GM21447 (cell line): ENCODE data around the gene HSPBP1.
A peak's percentile ranks its signal among the peaks of the same experiment; 100 is the strongest.

Experiments used
- ATAC-seq: cut with Tn5 transposase; IDR thresholded peaks from one replicate; pipeline ENCODE4 v1.9.1; 2021; ENCODE audit not compliant: unreplicated experiment

HSPBP1 gene

DNA sequence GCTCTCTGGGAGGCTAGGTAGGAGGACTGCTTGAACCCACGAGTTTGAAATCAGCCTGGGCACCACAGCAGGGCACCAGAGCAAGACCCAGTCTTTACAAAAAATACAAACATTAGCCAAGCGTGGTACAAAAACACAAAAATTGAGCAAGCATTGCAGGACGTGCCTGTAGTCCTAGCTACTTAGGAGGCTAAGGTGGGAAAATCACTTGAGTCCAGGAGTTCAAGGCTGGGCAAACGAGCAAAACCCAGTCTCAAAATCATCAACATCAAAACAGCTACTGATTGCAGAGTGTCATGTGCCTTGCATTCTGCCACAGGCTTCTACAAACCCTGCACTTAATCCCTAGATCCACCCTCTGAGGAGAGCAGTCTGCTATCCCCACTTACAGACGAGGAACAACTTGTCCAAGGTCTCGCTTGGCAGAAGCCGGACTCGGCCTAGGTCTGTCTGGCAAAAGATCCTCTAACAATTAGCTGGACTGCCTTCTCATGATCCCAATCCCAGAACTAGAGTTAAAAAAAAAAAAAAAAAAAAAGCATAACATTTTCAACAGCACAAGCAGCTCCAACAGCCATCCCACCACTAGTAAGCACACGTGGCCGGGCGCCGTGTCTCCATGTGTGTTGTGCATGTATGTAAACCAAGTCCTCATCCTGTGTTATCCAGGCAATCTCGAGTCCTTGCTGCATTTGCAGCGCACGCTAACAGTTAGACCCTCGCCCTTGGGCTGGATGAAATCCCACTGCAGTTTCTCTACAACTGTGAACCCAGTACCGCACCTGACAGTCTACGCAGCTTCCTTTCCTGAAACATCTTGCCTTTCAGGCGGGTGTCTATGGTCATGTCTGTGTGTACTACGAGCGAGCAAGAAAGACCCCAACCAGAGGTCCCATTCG, 23.1 kb downstream of the HSPBP1 start:
- no peak for ATAC-seq

GRCh38 chr19:55255618-55256423, 24.1 kb downstream of the HSPBP1 start:
- ATAC-seq: no peak

GRCh38 chr19:55254625-55254977, 25.3 kb downstream of the HSPBP1 start:
- ATAC-seq: no peak

DNA sequence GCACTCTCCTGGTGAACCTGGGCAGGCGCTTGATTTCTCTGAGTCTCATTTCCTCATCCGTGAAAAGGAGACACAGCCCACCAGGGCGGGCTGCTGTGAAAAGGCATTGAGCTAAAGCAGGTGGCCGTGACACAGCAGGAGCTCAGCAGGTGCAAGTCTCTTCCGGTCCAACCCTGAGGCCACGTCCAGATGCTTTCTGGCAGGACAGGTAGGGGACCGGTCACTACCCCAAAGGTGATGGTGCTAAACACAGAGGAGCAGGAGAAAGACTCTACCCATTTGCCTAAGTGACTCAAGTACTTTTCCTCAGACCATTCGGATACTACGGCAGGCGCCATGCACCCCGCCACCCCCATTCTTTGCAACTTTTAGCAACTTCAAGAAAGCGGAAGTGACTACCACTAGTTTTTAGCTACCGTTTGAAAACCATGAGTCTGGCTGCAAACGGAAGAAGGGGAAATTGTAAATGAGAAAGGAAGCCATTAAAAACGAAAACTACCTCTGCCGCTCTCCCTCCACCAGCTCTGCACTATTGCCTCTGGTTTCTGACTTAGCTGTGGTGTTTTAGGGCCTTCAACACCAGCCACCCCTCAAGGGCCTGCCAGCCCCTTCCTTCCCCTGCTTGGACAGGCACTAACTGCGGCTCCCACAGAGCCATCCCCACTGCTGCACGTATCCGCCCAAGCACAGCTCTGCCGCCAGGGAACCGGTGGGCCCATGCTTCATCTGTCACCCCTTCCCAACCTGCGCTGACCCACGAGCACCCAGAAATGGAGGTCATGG, 25.9 kb downstream of the HSPBP1 start:
- ATAC-seq: peak; percentile 37

- no peak for ATAC-seq
These were observed 26.9 kb downstream of the HSPBP1 start for GRCh38 chr19:55252760-55253663.

DNA sequence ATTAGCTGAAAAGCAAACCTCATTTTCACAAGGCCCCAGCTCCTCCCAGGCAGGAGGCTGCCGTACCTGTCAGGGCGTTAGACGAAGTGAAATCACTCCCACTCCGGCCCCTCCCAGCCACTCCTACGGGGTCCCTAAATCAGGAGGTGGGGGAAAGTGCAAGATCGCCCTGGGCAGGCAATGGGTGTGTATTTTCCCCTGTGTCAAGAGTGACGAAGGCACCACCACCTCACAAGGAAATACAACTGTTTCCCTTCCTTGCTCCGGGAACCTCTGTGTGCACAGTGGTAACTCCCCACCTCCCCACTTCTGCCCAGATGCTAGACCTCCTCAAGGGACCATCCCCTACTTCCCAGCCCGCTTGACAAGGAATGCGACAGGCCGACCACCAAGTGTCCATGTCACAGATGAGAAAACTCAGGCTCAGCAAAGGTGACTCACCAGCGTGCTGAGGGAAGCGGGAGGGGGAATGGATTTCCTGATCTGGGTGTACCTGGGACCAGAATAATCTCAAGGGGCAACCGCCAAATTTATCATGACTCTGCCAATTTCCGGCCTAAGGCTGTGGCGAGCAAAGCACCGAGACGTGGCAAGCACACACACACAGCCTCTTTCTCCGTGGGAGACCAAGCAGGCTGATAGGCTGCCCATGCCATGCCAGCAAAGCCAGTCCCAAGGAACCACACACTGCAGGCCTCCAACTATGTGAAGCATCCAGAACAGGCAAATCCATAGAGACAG, 28.4 kb downstream of the HSPBP1 start:
- no peak for ATAC-seq

DNA sequence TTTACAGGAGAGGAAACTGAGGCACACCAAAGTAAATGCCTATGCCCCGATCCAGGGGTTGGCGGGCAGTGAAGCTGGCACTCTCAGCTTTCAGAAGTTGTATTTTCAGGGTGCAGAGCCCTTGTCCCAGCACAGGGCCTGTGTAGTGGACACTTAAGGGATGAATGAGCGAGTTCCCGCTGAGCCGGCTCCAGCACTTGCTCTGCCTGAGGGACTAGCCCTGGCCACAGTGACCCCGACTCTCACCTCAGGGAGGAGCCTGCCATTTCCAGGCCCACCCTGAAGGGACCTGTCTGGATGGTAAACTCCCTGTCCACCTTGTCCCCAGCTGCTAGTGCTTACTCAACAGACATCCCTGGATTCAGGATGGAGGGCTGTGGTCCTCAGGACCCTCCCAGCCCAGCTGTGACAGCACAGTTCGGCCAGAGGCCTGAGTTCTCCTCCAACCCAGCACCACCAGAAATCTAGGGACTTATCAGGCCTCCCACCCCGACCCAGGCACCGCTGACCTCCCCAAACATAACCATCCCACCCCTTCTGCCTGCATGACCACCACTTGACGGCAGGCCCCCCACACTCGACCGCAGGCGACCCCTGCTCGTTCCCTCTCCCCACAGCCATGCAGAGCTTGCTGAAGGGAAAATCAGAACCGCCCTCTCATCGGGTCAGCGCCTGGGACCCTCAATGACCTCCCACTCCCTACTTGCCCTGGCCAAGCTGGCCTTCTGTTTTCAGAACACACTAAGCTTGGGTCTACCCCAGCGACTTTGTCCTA, 29.5 kb downstream of the HSPBP1 start:
- no peak for ATAC-seq

DNA sequence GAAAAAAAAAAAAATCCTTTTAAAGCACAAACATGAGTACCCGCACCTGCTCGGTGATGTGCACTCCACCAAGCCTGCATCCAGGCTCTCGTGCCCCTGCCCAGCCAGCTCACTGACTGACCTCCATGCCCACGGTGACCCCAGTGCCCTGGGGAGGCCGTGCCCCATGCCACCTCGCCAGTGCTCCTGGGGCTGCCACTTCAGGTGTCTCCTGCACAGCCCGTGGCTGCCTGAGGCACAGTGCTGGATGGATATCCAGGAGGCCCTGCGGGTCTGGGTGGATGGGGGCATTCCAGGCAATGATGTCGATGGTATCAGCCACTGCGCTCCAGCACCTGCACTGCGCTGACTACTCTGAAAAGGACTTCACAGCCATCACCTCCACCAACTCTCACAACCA, 30.1 kb downstream of the HSPBP1 start:
- ATAC-seq: no peak

DNA sequence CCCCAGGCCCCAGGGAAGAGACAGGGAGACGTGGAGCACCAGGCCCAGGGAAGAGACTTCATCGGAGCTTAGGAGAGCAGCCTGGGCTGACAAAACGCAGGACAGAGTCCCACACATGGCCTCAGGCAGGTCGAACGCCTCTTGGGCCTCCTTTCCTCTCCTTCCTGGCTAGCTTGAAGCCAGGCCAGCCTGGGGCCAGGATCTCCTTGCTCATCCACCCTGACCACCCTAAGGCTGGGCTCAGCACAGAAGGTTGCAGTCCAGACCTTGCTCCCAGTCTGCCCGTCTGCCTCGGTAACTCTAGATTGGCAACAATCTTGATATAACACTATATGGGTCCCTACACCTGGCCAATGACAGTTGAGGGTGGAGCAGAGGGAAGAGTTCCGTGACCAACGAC, 31.2 kb downstream of the HSPBP1 start:
- ATAC-seq: no peak

GRCh38 chr19:55248166-55248675, 31.7 kb downstream of the HSPBP1 start:
- no peak for ATAC-seq

- no peak for ATAC-seq
These were observed 32.2 kb downstream of the HSPBP1 start for GRCh38 chr19:55247621-55248099.

GRCh38 chr19:55246462-55247451, 33.2 kb downstream of the HSPBP1 start:
- ATAC-seq: no peak

DNA sequence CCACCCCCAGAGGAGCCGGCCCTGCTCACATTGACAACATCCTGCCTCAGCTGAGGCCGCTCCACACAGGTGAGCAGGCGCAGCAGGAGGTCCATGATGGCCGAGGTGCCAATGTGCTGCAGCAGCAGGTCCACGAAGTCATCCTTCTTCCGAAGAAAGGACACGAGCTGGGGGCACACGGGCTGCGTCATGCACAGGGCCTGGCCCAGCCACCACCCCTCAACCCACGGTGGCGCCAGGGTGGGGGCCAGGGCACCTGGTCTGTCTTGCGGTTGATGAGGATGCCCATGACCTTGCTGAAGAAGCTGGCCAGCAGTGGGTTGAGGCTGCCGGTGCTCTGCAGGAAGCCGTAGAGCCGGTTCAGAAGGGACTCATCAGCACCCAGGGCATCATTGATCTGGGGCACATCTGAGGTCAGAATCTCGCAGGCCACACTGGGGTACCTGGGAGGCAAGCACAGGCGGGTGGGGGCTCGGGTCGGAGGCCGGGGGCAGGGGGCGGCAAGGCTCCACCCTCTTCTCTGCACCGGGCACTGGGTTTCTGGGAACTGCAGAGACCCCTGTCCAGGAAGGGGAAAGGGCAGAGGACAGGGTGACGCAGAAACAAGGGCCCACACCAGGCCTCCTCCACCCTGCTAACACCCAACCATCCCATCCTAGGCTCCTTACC, 34.5 kb downstream of the HSPBP1 start:
- no peak for ATAC-seq

- no peak for ATAC-seq
These were observed 35.8 kb downstream of the HSPBP1 start for GRCh38 chr19:55244004-55244680.

DNA sequence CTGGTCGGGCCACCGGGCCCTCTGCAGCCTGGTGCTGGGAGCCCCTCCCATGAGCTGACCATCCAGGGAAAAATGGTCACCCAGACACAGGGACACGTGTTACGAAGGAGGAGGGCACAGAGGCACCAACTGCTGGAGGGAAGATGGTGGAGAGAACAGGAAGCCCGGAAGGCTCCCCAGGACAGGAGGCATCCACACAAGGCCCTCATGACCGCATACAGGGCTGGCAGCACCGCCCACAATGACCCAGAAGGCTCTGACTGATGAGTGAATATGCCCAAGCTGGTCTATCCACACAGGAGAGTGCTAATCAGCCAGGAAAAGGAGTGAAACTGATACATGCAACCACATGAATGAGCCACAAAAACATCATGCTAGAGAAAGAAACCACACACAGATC, 37.4 kb downstream of the HSPBP1 start:
- ATAC-seq: no peak

DNA sequence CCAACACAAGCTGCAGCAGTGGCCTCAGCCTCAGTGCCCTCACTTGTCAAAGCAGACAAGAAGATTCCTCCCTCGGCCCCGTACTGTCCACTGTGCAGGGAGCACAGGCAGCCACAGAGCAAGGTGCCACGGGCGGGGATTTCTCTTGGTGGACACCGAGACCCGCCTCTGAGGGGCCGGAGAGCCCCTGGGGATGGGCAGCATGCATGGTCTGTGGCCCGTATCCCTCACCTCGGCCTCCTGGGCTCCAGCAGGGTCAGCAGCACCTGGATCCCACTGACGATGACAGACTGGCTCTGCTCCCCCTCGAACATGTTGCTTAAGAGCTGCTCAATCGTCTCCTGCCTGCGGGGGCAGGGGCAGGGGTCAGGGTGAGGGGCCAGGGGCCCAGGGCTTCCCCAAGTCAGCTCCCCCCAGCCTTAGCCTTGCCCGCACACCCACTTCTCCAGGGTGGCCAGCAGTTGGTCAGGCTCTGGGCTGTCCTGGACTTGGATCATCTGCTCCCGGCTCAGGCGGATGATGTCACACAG, 37.9 kb downstream of the HSPBP1 start:
- no peak for ATAC-seq
